ENCODE measurements around the gene HSPB6. TPM values are rescaled to one million over a fixed set of nuclear protein-coding genes. Genes with fewer than 3 reads are reported as not detected.

Gene HSPB6
- total RNA-seq, 1 experiment from 2014 or later, result 2.7 TPM

DNA sequence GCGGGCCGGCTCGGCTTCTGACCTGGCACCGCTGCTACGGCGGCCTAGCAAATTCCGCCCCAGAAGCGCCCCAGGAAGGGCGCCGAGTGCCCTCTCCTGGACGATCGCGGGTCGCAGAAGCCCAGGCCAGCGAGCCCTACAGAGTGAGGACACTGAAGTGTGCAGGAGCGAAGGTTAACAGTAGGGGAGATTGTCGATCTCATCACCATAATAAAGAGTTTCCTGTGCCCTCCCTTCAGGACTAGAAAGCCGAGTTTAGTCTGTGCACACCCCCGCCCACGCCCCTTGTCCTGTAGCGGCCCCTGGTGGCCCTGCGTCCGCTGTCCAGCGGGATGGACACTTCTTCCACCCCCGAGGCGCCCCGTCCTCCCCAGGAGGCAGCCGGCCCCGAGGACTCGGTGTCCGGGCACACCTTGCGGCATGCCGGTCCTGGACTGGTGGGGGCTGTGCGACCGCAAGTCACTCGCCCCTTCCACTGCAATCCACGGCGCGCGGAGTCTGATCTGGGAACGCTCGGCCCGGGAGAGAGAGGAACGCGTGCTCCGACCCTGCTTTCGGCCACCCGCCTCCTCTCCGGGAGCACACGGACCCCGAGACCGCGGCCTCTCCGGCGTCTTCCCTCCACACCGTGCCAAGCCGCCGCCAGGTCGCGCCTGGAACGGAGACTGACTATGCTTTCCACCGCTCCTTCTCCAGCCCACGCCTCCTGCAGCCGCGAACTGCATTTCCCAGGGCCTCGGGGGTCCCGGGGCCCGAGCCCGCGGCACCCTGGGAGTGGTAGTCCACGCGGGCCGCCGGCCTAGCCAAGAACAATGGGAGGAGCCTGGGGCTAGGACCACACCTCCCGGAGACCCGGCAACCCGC, 39.8 kb downstream of the HSPB6 start:
- Histone ChIP-seq H3K4me1 (replicated peaks; ENCODE audit: insufficient read depth) (peaks cover 20% of the 10 kb centered on the region), H3K9me2 (ENCODE audit: insufficient read depth) (no peaks in the 10 kb centered on the region), H4K20me1 (ENCODE audit: insufficient read depth) (peaks cover 14% of the 10 kb centered on the region), H3K36me3 (ENCODE audit: low read depth) (no peaks in the 10 kb centered on the region), H3K4me2 (peak overlapping the region; percentile 99), H3K79me2 (ENCODE audit: low read depth) (peaks cover 34% of the 10 kb centered on the region), H2AFZ (peak overlapping the region; percentile 99), H3K27me3 (ENCODE audit: insufficient read depth, low read depth) (no peaks in the 10 kb centered on the region), H3K4me3 (peak overlapping the region; percentile 85), H3K9me3 (ENCODE audit: insufficient read depth, low read depth) (no peaks in the 10 kb centered on the region), H3F3A (ENCODE audit: insufficient read depth, low read depth) (peaks cover 6% of the 10 kb centered on the region; the same call in 1 of the 2 replicates), H3K27ac (peak overlapping the region; percentile 45)
- DNase-seq, result peak; percentile 83 to 89
- BruUV-seq (replicated peaks), result TSS peak; percentile 52
- intact Hi-C loops (cut with micrococcal nuclease; ENCODE audit: unreplicated experiment), result loop anchor here (1.0 to 5.0 kb wide), 14 partner anchors 24 to 744 kb away; partner anchors contain the start of genes COX6B1, LIN37, PSENEN and U2AF1L4
- ChIA-PET POLR2A (ENCODE audit: unreplicated experiment) (no interaction called here), CTCF (interaction anchor here (0.5 kb wide), 1 partner anchor 181 kb away, joined by 4 read pairs; no protein-coding TSS in a partner anchor)
- TF ChIP-seq EZH2 (IDR thresholded peaks at IDR 0.05; ENCODE audit: low read depth), result no peak
- TF ChIP-seq, protein P1, sequence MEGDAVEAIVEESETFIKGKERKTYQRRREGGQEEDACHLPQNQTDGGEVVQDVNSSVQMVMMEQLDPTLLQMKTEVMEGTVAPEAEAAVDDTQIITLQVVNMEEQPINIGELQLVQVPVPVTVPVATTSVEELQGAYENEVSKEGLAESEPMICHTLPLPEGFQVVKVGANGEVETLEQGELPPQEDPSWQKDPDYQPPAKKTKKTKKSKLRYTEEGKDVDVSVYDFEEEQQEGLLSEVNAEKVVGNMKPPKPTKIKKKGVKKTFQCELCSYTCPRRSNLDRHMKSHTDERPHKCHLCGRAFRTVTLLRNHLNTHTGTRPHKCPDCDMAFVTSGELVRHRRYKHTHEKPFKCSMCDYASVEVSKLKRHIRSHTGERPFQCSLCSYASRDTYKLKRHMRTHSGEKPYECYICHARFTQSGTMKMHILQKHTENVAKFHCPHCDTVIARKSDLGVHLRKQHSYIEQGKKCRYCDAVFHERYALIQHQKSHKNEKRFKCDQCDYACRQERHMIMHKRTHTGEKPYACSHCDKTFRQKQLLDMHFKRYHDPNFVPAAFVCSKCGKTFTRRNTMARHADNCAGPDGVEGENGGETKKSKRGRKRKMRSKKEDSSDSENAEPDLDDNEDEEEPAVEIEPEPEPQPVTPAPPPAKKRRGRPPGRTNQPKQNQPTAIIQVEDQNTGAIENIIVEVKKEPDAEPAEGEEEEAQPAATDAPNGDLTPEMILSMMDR (conservative IDR thresholded peaks at IDR 0.05), result peak; percentile 91

DNA sequence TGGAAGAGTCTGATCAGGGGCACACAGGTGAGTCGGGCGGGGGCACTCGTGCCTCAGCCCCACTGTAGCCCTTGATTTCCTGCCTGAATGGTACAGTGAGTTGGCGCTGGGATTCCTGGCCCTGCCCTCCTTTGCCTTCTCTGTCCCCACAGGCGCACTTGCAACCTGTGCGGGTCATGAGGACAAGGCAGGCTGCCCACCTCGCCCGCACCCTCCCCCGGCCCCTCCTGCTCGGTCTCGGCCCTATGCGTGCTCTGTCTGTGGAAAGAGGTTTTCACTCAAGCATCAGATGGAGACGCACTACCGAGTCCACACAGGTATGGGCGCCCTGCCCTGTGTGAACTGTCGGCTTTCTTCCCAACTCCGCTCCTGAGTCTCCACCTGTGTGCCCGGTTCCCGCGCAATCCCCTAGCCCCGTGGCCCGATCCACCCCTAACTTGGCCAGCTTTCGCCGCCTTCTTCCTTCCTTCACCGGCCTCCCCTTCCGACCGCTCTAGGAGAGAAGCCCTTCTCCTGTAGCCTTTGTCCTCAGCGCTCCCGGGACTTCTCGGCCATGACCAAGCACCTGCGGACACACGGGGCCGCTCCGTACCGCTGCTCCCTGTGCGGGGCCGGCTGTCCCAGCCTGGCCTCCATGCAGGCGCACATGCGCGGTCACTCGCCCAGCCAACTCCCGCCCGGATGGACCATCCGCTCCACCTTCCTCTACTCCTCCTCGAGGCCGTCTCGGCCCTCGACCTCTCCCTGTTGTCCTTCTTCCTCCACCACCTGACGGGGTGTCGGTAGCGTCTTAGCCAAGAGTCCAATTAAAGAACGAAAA, 40.6 kb downstream of the HSPB6 start:
- Histone ChIP-seq H2AFZ (peak overlapping the region; percentile 99), H3K9me3 (ENCODE audit: insufficient read depth, low read depth) (no peaks in the 10 kb centered on the region), H3K27ac (peak overlapping the region; percentile 45), H3K4me2 (peak overlapping the region; percentile 99), H4K20me1 (ENCODE audit: insufficient read depth) (peaks cover 14% of the 10 kb centered on the region), H3K27me3 (ENCODE audit: insufficient read depth, low read depth) (no peaks in the 10 kb centered on the region), H3K4me1 (replicated peaks; ENCODE audit: insufficient read depth) (peaks cover 20% of the 10 kb centered on the region), H3K4me3 (peak overlapping the region; percentile 85), H3K36me3 (ENCODE audit: low read depth) (no peaks in the 10 kb centered on the region), H3K79me2 (ENCODE audit: low read depth) (peaks cover 34% of the 10 kb centered on the region), H3K9me2 (ENCODE audit: insufficient read depth) (no peaks in the 10 kb centered on the region), H3F3A (ENCODE audit: insufficient read depth, low read depth) (peaks cover 6% of the 10 kb centered on the region; the same call in 1 of the 2 replicates)
- ChIA-PET POLR2A (ENCODE audit: unreplicated experiment) (interaction anchor here (0.7 kb wide), 1 partner anchor 689 kb away, joined by 4 read pairs; no protein-coding TSS in a partner anchor), CTCF (interaction anchor here (0.6 kb wide), 1 partner anchor 22 kb away, joined by 3 read pairs; no protein-coding TSS in a partner anchor)
- peak in 1 of 2 experiments; percentile 42 for DNase-seq
- no peak for TF ChIP-seq EZH2 (IDR thresholded peaks at IDR 0.05; ENCODE audit: low read depth)
- TF ChIP-seq, protein P1 (conservative IDR thresholded peaks at IDR 0.05), result no peak
- intact Hi-C loops (cut with micrococcal nuclease; ENCODE audit: unreplicated experiment), result loop anchor here (1.0 to 5.0 kb wide), 7 partner anchors 29 to 743 kb away; partner anchors contain the start of genes PSENEN and U2AF1L4
- BruUV-seq (replicated peaks), result no TSS peak

DNA sequence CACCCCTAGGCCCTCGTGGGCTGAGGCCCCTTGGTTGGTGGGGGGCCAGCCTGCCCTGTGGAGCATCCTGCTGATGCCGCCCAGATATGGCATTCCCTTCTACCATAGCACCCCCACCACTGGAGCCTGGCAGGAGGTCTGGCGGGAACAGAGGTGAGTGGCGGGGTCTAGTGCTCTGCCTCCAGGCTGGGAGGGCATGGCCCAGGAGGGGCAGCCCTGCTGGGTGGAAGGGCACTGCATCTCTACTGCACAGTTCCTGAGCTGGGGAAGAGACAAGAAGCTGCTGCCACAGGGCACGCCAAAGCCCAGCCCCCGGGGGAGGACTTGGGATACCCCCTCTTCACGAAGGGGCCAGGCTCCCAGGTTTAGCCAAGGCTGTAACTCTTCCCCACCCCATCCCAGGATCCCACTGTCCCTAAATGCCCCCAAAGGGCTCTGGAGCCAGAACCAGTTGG, 41.4 kb downstream of the HSPB6 start:
- ChIA-PET POLR2A (ENCODE audit: unreplicated experiment) (interaction anchor here (0.6 to 0.7 kb wide), 2 partner anchors 689 to 1581 kb away, joined by 4 to 6 read pairs; no protein-coding TSS in a partner anchor), CTCF (no interaction called here)
- TF ChIP-seq, protein P1 (conservative IDR thresholded peaks at IDR 0.05), result no peak
- no peak for TF ChIP-seq EZH2 (IDR thresholded peaks at IDR 0.05; ENCODE audit: low read depth)
- Histone ChIP-seq H3K27ac (no peak overlapping the region), H4K20me1 (ENCODE audit: insufficient read depth) (peaks cover 14% of the 10 kb centered on the region), H3K27me3 (ENCODE audit: insufficient read depth, low read depth) (no peaks in the 10 kb centered on the region), H3K4me2 (peak overlapping the region; percentile 99), H3F3A (ENCODE audit: insufficient read depth, low read depth) (peaks cover 6% of the 10 kb centered on the region; the same call in 1 of the 2 replicates), H3K79me2 (ENCODE audit: low read depth) (peaks cover 34% of the 10 kb centered on the region), H3K9me2 (ENCODE audit: insufficient read depth) (no peaks in the 10 kb centered on the region), H3K36me3 (ENCODE audit: low read depth) (no peaks in the 10 kb centered on the region), H3K9me3 (ENCODE audit: insufficient read depth, low read depth) (no peaks in the 10 kb centered on the region), H3K4me3 (peak overlapping the region; percentile 85; the same call in 1 of the 2 replicates), H2AFZ (peak overlapping the region; percentile 99; the same call in 1 of the 2 replicates), H3K4me1 (replicated peaks; ENCODE audit: insufficient read depth) (peaks cover 20% of the 10 kb centered on the region)
- intact Hi-C loops (cut with micrococcal nuclease; ENCODE audit: unreplicated experiment), result loop anchor here (5.0 kb wide), 1 partner anchor 398 kb away; no protein-coding TSS in a partner anchor
- no TSS peak for BruUV-seq (replicated peaks)
- DNase-seq, result no peak
